ENCODE data around the gene AFF4.

AFF4 gene

GRCh38 chr5:132828846-132829494, 134.5 kb downstream of the AFF4 start:
- in situ Hi-C loops (cut with HindIII; ENCODE audit: low sequenced_read_pairs), result no loop called here

DNA sequence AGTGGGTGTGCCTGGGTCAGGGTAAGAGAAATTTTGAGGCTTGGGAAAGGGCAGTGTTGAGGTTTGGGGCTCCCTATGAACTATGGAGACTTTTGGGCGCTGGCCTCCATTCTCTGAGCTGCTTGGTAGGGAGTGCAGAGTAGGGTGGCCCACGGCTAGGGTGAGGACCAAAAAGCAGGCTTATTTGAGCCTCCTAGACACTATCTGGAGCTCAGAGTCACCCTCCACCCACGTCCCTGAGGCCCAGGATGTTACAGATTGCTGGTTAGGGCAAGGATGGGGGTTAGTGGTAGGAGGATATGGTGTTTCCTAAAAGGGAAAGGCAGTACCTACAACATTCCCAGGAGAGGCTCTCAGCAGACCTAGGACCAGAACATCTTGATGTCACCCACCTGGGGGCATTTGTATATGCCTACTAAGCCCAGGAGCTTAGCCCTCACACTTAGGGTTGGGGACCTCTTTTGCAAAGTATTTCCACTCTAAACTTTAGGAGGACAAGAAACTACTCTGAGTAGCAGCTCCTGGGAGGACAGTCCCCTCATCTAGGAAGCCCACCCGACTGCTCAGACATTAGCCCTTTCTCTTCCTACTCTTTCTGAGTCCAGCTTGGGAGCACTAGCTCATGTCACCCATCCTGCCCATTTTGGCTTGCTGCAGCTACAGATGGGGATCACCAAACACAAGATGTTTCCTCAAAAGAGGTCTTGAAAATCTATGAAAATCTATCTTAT, 135.3 kb downstream of the AFF4 start:
- in situ Hi-C loops (cut with HindIII; ENCODE audit: low sequenced_read_pairs), result no loop called here

DNA sequence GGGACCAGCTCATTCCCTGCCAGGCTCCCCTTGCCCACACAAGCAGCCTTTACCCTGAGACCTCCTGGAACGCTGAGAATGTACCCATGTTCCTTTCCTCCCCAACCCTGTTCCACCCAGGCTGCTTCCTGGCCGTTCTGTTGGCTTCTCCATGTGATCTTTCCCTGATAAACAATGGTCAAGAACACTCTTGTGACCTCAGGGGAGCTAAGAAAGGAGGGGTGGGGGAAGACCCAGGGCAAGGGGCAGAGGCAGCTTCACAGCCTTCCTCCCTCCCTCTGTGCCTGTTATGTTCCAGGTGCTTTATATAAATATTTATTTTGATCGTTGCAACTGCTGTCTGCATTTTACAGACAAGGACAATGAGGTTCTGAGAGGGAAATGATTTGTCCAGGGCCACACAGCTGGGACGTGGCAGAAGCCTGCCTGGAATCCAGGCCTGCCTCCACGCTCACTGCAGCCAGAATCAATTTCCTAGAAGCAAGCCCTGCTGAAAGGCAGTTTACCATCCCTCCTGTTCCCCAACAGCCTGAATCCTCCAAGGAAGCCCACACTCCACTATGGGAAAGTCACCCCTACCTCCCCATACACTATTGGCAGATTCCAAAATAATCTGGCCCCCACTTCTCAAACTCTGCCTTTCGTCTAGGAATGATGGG, 136.9 kb downstream of the AFF4 start:
- in situ Hi-C loops (cut with HindIII; ENCODE audit: low sequenced_read_pairs), result no loop called here

GRCh38 chr5:132825834-132826391, 137.5 kb downstream of the AFF4 start:
- in situ Hi-C loops (cut with HindIII; ENCODE audit: low sequenced_read_pairs), result no loop called here

All from DLD1 (cell line).